ENCODE data around the gene KIAA1671.

The KIAA1671 gene

DNA sequence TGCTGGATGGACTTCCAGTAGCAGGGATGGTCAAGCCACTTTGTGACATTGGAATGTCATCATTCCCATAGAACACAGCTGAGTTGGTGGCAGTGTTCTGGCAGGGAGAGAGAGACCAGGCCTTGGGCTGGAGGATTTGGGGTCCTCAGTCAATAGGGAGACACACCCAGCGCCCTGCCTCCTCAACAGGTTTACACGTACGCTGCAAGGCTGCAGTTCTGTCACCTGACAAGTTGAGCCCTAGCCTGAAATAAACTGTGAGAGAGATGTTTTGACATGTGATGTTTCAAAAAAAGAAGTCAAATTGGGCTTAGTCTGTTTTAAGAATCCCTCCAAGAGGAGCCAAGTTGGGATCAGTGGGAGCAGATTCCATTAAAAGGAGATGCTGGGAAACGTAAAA is 204.2 kb downstream of the KIAA1671 start:
- DNase-seq (ENCODE audit: low read depth, low spot score), result no peak
- ChIA-PET CTCF (no interaction called here), POLR2A (no interaction called here)

DNA sequence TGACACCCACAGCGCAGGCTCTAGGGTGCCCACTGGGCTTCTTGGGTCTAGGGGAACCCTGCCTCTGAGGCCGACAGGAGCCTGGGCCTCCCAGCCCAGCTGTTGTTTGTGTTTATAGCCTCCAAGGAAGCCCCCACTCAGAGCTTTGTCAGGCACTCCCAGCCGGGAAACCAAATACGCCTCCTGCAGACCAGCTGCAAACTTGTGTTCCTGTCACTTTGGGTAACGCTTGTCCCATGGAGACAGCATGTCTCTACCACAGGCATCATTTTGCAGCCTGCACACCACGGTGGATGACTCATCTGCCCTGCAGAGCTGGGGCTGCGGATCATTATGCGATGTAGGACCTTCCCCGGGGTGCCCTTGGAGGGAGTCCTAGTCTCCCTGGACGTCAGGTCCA is 206.5 kb downstream of the KIAA1671 start:
- no peak overlapping the region for H3K4me3 ChIP-seq (ENCODE audit: low read depth, low read length)
- CTCF ChIA-PET, result no interaction called here
- POLR2A ChIA-PET, result no interaction called here
- TF ChIP-seq, protein P1, sequence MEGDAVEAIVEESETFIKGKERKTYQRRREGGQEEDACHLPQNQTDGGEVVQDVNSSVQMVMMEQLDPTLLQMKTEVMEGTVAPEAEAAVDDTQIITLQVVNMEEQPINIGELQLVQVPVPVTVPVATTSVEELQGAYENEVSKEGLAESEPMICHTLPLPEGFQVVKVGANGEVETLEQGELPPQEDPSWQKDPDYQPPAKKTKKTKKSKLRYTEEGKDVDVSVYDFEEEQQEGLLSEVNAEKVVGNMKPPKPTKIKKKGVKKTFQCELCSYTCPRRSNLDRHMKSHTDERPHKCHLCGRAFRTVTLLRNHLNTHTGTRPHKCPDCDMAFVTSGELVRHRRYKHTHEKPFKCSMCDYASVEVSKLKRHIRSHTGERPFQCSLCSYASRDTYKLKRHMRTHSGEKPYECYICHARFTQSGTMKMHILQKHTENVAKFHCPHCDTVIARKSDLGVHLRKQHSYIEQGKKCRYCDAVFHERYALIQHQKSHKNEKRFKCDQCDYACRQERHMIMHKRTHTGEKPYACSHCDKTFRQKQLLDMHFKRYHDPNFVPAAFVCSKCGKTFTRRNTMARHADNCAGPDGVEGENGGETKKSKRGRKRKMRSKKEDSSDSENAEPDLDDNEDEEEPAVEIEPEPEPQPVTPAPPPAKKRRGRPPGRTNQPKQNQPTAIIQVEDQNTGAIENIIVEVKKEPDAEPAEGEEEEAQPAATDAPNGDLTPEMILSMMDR (IDR thresholded peaks at IDR 0.05; ENCODE audit: insufficient read depth, low read length, missing control alignments), result no peak
- no peak for DNase-seq (ENCODE audit: low read depth, low spot score)

More for the DNA sequence above, 204.2 kb downstream of the KIAA1671 start:
- H3K4me3 ChIP-seq (ENCODE audit: low read depth, low read length), result no peak overlapping the region
- TF ChIP-seq, protein P1 (IDR thresholded peaks at IDR 0.05; ENCODE audit: insufficient read depth, low read length, missing control alignments), result no peak

DNA sequence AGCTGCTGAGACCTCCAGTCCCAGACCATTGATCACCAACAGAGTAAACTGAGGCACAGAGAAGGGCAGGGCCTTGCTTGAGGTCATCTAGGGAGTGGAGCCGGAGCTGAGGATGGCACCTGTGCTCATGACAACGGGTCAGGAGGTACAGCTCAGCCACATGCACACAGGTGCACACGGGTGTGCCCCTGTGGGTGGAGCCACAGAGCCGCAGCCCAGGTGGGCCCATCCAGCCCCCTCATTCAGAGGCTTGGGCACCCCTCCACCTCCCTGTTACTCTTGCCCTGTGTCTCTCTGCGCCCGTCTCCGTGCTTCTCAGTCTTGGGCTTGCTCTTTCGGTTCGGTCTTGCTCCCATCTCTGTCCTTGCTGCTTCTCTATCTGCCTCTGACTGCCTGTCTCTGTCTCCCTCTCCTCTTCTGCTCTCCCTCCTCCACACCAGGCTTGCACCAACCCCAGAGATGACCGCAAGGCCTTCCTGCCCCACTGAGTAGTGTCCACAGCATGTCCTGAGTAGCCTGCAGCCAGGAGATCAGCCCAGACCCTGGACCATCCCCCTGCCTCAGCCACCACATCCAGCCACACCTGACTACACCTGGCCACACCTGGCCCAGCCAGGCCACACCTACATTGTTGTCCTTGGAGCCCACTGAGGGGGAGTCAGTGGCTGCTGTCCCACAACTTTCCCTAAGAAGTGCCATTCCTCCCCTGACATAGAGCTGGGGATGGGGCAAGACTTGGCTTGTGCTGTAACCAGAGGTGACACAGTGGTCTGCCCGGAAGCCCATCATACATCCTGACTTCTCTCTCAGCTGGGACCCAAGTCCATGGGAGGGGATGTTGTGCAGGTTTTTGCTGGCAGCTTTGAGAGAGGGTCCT is 207.8 kb downstream of the KIAA1671 start:
- TF ChIP-seq, protein P1 (IDR thresholded peaks at IDR 0.05; ENCODE audit: insufficient read depth, low read length, missing control alignments), result no peak
- H3K4me3 ChIP-seq (ENCODE audit: low read depth, low read length), result no peak overlapping the region
- DNase-seq (ENCODE audit: low read depth, low spot score), result no peak
- POLR2A ChIA-PET, result no interaction called here
- CTCF ChIA-PET, result no interaction called here

DNA sequence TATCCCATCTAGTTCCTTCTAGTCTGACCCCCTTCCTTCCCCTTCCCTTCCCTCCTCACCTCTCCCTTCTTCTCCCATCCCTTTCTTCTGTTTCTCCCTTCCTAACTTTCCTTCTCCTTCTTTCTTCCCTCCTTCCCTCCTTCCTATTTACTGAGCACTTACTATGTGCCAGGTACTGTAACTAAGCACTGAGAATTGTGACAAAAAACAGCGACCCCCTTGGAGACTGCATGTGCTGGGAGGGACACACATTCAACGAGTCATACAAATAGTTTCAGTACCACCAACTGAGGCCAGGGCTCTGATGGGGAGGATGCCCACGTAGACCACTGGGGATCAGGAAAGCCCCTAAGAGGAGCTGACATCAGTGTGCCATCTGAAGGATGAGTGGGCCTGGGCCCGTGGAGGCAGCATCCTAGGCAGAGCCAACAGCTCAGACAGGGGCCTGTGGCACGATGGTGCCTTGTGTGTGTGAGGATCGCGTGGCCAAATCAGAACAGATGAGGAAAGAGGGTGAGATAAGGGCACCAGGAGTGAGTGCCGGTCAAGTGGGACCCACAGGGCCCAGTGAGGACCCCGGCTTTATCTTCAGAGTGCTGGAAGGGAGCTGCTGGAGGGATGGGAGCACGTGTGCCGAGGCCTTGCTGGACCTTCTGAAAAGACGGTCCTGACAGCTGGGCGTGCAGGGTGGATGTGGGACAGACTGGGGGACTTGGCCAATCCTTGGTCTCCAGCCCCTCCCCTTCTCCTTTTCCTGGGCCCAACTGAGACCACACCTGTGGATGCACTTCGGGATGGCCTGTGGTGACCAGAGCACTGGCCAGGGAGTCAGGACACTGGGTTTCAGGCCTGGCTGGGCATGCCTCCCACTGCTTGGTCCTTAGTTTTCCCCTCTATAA is 208.8 kb downstream of the KIAA1671 start:
- no peak overlapping the region for H3K4me3 ChIP-seq (ENCODE audit: low read depth, low read length)
- no peak for DNase-seq (ENCODE audit: low read depth, low spot score)
- POLR2A ChIA-PET, result no interaction called here
- CTCF ChIA-PET, result no interaction called here
- TF ChIP-seq, protein P1 (IDR thresholded peaks at IDR 0.05; ENCODE audit: insufficient read depth, low read length, missing control alignments), result no peak

DNA sequence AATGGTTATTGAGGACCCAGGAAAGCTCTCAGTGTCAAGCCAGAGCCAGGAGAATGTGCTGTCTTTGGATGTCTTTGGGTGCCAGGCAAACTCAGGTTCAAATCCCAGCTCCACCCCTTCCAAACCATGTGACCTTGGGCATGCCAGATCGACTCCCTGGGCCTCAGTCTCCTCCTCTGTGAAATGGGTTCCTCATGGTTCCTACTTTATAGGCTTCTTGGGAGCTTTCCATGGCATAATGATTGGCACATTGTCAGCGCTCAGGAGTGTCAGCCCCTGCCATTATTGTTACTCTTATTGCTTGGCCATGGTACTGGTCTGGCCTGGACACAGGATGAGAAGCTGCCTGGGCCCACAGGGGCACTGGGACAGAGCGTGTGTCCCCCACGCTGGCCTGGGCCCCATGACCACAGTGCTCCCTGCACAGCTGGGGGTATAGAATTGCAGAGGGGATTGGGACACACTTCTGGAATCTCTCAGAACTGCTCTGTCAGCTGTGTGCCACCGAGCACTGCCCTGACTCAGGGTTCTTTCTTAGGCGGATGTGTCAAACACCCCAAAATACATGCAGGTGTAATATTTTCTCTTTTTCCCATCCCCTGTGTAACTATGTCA is 209.5 kb downstream of the KIAA1671 start:
- DNase-seq (ENCODE audit: low read depth, low spot score), result no peak
- ChIA-PET POLR2A (no interaction called here), CTCF (no interaction called here)
- no peak overlapping the region for H3K4me3 ChIP-seq (ENCODE audit: low read depth, low read length)
- TF ChIP-seq, protein P1 (IDR thresholded peaks at IDR 0.05; ENCODE audit: insufficient read depth, low read length, missing control alignments), result no peak

DNA sequence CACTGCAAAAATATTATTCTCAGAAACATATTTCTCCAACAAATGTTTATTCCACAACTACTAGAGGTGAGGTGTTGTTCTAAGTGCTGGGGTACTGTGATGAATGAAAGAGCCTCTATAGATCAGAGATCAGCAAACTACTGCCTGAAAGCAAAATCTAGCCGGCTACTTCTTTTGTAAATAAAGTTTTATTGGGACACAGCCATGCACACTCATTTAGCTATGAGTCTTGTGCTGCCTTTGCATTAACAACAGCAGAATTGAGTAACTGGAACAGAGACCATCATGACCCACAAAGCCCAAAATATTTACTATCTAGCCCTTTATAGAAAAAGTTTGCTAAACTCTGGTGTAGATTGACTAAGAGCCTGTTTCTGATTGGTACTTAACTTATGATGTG is 210.0 kb downstream of the KIAA1671 start:
- CTCF ChIA-PET, result no interaction called here
- TF ChIP-seq, protein P1 (IDR thresholded peaks at IDR 0.05; ENCODE audit: insufficient read depth, low read length, missing control alignments), result no peak
- POLR2A ChIA-PET, result no interaction called here
- H3K4me3 ChIP-seq (ENCODE audit: low read depth, low read length), result no peak overlapping the region
- no peak for DNase-seq (ENCODE audit: low read depth, low spot score)
